ENCODE results near the gene HSD17B10.

DNA sequence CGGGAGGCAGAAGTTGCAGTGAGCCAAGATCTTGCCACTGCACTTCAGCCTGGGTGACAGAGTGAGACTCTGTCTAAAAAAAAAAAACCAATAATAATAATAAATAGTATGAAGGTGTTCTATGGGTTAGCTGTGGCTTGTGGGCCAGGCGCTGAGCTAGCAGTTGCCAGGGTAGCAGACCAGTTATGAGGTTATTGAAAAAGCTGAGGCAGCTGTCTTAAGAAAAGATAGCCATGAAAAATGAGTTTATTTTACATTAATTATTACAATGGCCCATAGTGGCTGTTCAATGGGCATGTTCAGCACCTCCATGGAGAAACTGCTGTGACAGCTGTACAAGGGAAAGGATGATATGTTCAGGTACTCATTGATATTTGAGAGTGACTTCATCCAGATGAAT lies 13.3 kb upstream of the HSD17B10 start:
- TF ChIP-seq, protein P1, sequence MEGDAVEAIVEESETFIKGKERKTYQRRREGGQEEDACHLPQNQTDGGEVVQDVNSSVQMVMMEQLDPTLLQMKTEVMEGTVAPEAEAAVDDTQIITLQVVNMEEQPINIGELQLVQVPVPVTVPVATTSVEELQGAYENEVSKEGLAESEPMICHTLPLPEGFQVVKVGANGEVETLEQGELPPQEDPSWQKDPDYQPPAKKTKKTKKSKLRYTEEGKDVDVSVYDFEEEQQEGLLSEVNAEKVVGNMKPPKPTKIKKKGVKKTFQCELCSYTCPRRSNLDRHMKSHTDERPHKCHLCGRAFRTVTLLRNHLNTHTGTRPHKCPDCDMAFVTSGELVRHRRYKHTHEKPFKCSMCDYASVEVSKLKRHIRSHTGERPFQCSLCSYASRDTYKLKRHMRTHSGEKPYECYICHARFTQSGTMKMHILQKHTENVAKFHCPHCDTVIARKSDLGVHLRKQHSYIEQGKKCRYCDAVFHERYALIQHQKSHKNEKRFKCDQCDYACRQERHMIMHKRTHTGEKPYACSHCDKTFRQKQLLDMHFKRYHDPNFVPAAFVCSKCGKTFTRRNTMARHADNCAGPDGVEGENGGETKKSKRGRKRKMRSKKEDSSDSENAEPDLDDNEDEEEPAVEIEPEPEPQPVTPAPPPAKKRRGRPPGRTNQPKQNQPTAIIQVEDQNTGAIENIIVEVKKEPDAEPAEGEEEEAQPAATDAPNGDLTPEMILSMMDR (IDR thresholded peaks at IDR 0.05), result no peak
- TF ChIP-seq POLR2A (IDR thresholded peaks at IDR 0.05), result no peak
